HG03354 (cell line): ENCODE data around the gene MXRA8.

Experiments used
- ATAC-seq: cut with Tn5 transposase; IDR thresholded peaks from one replicate; pipeline ENCODE4 v1.9.1; 2021; ENCODE audit warnings: mild to moderate bottlenecking; ENCODE audit not compliant: unreplicated experiment, poor library complexity, severe bottlenecking

The MXRA8 gene

DNA sequence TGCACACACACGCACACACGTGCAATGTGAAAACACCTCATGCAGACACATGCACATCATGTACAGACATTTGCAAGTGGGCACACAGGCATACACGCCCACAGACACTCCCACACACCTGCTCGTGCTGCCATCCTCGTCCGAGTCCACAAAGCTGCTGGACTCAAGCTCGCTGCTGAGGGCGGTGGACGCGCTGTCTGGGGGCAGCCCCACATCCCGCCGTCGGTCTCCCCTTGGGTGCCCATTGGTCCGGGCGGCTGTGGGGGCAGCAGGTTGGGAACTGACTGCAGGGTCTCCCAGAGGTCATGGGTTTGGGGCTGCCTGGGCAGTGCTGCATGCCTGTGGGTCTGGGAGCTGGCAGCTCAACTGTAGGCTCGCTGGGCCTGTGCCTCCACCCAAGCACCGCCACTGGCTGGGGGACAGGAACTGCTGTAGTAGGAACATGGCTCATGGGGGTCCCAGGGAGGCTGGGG lies 16.8 kb downstream of the MXRA8 start:
- no peak for ATAC-seq

DNA sequence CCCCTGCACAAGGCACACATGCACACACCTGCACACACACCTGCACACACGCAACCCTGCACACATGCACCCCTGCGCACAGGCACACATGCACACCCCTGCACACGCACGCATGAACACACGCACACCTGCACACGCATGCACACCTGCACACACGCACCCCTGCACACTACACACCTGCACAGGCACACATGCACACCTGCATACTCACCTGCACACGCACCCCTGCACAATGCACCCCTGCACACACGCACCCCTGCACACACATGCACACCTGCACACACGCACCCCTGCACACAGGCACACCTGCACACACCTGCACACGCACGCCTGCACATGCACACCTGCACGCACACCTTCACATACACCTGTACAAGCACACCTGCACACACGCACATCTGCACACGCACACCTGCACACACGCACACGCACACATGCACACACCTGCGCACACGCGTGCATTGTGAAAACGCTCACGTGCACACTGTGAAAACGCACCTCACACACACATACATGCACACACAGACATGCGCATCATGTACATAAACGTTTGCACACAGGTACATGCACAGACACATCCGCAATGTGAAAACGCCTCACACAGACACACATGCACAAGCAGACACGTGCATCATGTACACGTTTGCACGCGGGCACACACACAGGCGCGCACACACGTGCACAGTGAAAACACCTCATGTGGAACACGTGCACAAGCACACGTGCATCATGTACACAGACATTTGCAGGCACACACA lies 17.4 kb downstream of the MXRA8 start:
- no peak for ATAC-seq

DNA sequence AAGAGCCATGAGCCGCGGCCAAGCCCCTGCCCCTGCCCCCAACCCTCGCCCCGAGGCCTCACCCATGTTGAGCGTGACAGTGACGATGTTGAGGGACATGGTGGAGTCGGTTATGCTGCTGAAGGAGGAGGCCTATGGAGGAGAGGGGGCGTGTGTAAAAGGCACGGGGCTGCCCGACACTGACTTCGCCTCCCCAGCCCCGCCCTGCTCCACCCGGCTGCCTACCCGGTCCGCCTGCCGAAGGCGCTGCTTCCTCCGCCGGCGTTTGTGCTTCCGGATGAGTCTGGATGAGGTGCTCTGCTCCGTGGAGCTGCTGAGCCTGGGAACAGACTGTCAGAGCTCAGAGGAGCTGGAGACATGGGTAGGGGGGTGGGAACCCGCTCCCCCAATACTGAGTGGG lies 18.2 kb downstream of the MXRA8 start:
- ATAC-seq = no peak

DNA sequence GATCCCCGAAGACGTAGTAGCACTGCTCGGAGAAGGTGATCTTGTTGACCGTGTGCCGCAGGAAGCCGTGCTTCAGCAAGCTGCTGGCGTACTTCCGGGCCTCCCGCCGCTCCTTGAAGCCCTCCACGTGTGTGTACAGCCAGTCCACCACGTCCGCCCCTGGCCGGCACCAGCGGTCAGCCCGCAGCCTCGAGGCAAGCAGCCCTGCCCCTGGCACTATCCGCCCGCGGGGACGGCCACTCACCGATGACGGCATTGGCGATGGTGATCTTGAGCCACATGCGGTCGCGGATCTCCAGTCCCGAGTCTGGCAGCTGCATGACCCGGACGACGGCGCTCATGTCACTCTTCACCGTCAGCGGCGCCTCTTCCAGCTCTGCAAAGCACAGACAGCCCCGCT lies 20.1 kb downstream of the MXRA8 start:
- ATAC-seq = no peak

DNA sequence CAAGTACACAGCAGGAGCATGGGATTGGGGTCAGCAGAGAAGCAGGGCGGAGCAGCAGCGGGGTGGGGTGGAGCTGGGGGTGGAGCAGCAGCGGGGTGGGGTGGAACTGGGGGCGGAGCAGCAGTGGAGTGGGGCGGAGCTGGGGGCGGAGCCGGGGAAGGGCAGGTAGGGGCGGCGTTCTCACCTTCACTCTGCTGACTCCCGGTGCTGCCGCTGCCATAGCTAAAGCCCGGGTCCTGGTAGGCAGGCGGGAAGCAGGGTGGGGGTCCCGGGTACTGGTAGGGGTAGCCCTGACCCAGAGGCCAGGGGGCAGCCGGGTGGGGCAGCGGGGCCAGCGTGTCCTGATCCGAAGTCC lies 20.6 kb downstream of the MXRA8 start:
- no peak for ATAC-seq

DNA sequence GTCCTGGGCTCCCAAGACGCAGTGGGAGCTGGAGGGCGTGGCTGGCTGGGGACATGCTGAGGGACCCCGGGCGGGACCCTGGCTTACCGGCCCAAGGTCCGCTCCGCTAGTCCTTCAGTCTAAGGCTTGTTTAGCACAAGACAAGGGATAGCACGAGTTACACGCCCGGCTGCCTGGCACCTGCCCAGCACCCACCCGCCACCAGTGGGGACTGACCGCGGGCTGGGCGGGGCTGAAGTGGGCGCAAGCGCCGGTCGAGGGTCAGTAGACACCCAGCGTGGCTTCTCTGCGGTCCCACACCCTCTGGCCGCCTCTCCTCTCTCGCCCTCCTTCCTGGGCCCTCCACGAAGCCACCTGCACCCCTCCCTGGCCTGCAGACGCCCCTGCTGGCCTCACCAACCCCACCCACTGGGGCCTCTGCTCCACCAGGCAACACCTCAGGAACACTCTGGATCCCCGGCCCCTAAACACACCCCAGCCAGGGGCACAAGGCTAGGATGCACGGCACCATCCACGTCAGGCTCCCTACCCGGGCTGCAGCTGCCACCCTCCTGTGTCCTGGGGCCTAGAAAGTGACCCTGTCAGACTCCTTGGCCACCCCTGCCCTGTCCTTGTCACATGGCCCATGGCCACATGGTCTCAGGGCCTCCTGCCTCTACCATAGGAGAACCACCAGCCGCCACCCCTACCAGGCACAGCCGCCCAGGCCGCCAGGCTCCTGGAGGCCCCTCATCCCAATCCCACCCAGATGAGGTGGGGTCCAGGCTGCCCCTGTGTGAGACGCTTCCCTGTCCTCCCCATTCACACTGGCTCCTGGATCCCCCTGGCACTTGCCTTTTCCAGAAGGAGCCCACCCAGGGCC lies 21.2 kb downstream of the MXRA8 start:
- ATAC-seq = no peak

DNA sequence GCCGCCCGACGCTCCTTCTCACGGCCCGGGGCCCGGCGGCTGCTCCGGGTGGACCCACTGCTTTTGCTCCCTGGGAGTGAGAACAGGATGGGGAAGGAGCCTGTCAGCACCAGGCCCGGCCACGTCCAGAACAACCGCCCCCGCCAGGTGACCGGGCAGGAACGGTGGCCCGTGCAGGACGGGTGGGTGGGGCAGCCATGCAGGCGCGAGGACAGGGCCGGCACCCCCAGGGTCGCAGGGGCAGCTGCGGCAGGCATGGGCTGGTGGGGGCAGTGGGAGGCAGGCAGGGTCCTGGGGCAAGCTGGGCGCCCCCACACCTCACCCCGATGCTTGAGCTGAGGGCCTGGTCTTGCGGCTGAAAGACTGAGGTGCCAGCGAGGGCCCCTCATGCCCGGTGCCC lies 21.9 kb downstream of the MXRA8 start:
- no peak for ATAC-seq

DNA sequence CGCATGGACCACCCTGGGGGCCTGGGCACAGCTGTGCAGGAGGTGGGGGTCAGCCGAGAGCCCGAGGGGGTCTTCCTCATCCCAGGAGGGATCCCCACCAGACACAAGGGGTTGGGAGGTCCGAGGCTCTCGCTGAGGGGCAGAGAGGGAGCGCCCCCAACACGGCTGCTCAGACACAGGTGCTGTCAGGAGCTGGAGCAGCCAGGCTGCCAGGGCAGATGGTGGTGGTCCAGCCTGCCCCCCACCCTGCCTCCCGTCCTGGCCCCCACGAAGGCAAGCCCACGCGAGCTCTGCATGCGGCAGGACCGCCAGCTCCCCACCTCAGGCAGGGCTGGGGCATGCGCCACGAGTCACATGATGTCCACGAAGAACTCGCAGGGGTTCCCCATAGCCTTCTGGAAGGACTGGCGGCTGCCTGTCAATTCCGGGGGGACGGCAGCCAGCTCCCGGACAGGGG lies 22.5 kb downstream of the MXRA8 start:
- no peak for ATAC-seq

DNA sequence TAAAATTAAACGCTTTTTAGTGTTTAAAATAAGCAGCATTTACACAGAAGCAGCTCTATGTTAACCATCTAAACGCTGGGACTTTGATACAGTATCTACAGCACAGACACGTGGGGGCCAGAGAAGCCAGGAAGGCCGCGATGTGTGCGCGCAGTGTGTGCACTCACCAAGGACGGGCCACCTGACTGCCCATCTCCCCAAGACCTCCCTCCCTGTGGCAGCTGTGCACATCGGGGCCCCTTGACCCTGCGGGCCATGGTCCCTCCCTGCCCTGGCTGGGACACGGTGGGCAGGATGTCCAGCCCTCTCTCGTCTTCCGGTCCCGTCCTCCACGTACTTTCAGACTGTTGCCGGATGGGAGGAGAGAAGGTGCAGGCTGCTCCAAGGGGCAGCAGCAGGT lies 23.1 kb downstream of the MXRA8 start:
- no peak for ATAC-seq

DNA sequence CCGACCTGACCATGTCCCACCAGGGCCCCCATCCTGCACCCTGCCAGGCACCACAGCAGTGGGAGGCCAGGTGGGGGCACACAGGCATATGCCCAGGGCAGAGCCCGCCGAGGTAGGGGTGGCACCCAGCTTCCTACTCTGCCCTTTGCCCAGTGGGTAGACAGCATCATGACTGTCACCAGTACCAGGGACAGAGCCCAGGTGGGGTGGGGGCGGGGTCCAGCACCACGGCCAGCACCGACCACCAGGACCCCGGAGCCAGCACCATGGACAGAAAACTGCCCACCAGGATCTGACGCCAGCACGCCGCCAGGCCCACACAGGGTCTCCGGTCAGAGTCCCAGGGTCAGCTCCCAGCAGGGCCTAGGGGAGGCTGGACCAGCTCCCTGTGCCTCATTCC lies 23.5 kb downstream of the MXRA8 start:
- no peak for ATAC-seq

DNA sequence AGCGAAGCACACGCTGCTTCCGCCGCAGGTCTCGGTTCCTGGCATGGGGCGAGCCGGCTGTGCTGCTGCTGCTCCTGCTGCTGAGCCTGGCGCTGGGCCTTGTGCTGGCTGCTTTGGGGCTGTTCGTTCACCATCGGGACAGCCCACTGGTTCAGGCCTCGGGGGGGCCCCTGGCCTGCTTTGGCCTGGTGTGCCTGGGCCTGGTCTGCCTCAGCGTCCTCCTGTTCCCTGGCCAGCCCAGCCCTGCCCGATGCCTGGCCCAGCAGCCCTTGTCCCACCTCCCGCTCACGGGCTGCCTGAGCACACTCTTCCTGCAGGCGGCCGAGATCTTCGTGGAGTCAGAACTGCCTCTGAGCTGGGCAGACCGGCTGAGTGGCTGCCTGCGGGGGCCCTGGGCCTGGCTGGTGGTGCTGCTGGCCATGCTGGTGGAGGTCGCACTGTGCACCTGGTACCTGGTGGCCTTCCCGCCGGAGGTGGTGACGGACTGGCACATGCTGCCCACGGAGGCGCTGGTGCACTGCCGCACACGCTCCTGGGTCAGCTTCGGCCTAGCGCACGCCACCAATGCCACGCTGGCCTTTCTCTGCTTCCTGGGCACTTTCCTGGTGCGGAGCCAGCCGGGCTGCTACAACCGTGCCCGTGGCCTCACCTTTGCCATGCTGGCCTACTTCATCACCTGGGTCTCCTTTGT lies 24.7 kb downstream of the MXRA8 start:
- ATAC-seq = no peak

DNA sequence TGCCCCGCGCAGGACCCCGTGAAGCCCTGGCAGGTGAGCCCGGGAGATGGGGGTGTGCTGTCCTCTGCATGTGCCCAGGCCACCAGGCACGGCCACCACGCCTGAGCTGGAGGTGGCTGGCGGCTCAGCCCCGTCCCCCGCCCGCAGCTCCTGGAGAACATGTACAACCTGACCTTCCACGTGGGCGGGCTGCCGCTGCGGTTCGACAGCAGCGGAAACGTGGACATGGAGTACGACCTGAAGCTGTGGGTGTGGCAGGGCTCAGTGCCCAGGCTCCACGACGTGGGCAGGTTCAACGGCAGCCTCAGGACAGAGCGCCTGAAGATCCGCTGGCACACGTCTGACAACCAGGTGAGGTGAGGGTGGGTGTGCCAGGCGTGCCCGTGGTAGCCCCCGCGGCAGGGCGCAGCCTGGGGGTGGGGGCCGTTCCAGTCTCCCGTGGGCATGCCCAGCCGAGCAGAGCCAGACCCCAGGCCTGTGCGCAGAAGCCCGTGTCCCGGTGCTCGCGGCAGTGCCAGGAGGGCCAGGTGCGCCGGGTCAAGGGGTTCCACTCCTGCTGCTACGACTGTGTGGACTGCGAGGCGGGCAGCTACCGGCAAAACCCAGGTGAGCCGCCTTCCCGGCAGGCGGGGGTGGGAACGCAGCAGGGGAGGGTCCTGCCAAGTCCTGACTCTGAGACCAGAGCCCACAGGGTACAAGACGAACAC lies 25.4 kb downstream of the MXRA8 start:
- ATAC-seq = no peak

DNA sequence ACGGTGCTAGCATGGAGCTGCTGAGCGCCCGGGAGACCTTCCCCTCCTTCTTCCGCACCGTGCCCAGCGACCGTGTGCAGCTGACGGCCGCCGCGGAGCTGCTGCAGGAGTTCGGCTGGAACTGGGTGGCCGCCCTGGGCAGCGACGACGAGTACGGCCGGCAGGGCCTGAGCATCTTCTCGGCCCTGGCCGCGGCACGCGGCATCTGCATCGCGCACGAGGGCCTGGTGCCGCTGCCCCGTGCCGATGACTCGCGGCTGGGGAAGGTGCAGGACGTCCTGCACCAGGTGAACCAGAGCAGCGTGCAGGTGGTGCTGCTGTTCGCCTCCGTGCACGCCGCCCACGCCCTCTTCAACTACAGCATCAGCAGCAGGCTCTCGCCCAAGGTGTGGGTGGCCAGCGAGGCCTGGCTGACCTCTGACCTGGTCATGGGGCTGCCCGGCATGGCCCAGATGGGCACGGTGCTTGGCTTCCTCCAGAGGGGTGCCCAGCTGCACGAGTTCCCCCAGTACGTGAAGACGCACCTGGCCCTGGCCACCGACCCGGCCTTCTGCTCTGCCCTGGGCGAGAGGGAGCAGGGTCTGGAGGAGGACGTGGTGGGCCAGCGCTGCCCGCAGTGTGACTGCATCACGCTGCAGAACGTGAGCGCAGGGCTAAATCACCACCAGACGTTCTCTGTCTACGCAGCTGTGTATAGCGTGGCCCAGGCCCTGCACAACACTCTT lies 26.2 kb downstream of the MXRA8 start:
- no peak for ATAC-seq

DNA sequence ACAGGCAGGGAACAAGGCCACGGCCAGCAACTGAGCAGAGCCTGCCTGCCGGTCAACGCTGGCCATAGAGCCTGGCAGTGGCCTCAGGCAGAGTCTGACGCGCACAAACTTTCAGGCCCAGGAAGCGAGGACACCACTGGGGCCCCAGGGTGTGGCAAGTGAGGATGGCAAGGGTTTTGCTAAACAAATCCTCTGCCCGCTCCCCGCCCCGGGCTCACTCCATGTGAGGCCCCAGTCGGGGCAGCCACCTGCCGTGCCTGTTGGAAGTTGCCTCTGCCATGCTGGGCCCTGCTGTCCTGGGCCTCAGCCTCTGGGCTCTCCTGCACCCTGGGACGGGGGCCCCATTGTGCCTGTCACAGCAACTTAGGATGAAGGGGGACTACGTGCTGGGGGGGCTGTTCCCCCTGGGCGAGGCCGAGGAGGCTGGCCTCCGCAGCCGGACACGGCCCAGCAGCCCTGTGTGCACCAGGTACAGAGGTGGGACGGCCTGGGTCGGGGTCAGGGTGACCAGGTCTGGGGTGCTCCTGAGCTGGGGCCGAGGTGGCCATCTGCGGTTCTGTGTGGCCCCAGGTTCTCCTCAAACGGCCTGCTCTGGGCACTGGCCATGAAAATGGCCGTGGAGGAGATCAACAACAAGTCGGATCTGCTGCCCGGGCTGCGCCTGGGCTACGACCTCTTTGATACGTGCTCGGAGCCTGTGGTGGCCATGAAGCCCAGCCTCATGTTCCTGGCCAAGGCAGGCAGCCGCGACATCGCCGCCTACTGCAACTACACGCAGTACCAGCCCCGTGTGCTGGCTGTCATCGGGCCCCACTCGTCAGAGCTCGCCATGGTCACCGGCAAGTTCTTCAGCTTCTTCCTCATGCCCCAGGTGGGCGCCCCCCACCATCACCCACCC lies 27.0 kb downstream of the MXRA8 start, which contains the start of gene TAS1R3:
Gene TAS1R3, plus strand, starts transcription at position 213 of the 898 bp plus-strand sequence. Its CDS starts 66 bp downstream, at position 279.
- no peak for ATAC-seq

DNA sequence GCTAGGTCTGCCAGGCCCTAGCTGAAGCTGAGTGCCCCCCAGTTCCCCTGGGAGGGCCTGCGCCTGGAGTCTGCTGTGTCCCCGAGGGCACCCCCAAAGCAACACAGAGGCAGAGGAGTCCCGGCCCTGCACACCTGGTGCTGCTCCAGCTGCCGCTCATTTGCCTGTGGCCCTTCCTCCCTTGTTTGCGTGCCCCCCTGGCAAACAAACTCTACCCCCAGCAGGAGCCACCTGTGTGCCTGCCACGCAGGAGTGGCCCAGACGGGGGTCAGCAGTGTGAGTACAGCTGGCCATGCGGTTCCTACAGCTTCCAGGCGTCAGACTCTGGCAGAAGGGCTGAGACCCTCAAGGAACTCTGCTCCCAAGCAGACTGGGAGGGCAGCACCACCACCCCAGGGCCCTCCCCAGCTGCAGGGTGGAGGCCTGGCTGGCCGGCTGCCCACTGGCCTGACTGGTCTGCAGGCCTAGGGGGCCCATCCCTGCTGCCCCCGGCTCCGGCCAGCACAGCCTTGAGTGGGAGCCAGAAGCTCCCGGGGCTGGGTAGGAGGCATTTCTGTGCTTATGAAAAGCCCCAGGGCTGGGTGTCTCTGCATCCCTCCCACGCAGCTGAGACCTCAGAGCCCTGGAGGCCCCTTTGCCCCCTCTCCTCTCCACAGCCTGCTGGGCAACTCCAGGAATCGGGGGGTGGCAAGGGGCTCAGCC lies 27.8 kb downstream of the MXRA8 start:
- no peak for ATAC-seq

DNA sequence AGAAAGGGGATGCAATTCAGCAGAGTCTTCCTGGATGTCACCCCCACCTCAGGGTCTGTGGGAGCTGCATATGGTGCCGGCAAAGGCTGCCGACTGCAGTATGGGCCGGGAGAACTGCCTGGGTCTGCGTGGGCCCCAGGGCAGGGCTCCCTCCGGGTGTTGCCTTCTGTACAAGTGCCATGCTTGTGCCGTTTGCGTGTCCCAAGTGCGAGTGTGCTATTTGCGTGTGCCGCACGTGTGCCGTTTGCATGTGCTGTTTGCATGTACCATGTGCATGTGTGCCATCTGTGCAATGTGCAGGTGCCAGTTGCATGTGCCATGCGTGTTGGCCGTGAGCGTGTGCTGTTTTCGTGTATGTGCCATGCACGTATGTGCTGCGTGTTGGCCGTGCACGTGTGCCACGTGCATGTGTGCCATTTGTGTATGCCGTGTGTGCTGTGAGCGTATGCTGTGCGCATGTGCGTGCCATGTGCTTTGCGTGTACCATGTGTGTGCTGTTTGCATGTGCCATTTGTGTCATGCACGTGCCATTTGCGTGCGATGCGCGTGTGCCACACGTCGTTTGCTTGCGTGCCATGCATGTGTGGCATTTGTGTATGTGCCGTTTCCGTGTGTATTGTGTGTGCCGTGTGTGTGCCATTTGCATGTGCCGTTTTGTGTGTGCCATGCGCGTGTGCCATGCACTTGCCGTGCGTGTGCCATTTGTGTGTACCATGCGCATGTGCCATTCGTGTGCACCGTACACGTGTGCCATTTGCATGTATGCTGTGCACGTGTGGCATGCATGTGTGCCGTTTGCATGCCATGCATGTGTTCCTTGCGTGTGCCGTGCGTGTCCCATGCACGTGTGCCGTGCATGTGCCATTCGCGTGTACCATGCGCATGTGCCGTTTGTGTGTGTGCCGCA lies 28.8 kb downstream of the MXRA8 start:
- no peak for ATAC-seq

DNA sequence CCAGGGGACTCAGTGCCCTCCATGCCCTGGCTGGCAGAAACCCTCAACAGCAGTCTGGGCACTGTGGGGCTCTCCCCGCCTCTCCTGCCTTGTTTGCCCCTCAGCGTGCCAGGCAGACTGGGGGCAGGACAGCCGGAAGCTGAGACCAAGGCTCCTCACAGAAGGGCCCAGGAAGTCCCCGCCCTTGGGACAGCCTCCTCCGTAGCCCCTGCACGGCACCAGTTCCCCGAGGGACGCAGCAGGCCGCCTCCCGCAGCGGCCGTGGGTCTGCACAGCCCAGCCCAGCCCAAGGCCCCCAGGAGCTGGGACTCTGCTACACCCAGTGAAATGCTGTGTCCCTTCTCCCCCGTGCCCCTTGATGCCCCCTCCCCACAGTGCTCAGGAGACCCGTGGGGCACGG lies 30.1 kb downstream of the MXRA8 start:
- no peak for ATAC-seq
